Heart right ventricle (tissue), 16 donors: ENCODE results near the gene ANXA4. TPM values are rescaled to one million over a fixed set of nuclear protein-coding genes. Genes with fewer than 3 reads are reported as not detected.
"Not testable (repeated sequence)": the region's sequence is repeated elsewhere in the genome, so short reads cannot be mapped to it uniquely, and the experiment has no call there.

Experiments used
- ATAC-seq, 8 donors: fragments of 200-7000 bp; cut with Tn5 transposase; one replicate each; pipeline ENCODE4 v1.9.1; 2020; ENCODE audit warnings: mild to moderate bottlenecking in 8 of 8, moderate library complexity in 8 of 8, moderate number of reproducible peaks in 1 of 8
- DNase-seq, 2 donors: peaks; one replicate each; pipeline ENCODE4 v3.0.0-alpha.2; 2020
- H3K27ac ChIP-seq, 10 donors: fragments of 200-600 bp; sonication (generic) in 2 of 10; one replicate each; pipeline versions ENCODE4 v1.5.0 to v1.8.0; 2020 to 2022; ENCODE audit warnings: mild to moderate bottlenecking in 3 of 10
- H3K27me3 ChIP-seq, 7 donors: fragments of 200-600 bp; one replicate each; pipeline ENCODE4 v1.8.0; 2021 to 2022; ENCODE audit warnings: mild to moderate bottlenecking in 2 of 7
- H3K36me3 ChIP-seq, 9 donors: fragments of 200-600 bp; sonication (generic) in 1 of 9; one replicate each; pipeline versions ENCODE4 v1.5.0 to v1.8.0; 2020 to 2022; ENCODE audit warnings: mild to moderate bottlenecking in 2 of 9
- H3K4me1 ChIP-seq, 9 donors: fragments of 200-600 bp; sonication (generic) in 1 of 9; one replicate each; pipeline versions ENCODE4 v1.5.0 to v1.8.0; 2020 to 2022; ENCODE audit warnings: mild to moderate bottlenecking in 4 of 9
- H3K4me3 ChIP-seq, 10 donors: fragments of 200-600 bp; sonication (generic) in 2 of 10; one replicate each; pipeline versions ENCODE4 v1.5.0 to v1.8.0; 2020 to 2022; ENCODE audit warnings: mild to moderate bottlenecking in 7 of 10, moderate library complexity in 2 of 10
- H3K9me3 ChIP-seq, 11 donors: fragments of 200-600 bp in 10 of 11; sonication (generic) in 2 of 11; one replicate each; pipeline versions ENCODE4 v1.5.0 to v1.8.0; 2013 to 2022; ENCODE audit warnings: mild to moderate bottlenecking in 2 of 11, control low read depth in 1 of 11, moderate library complexity in 1 of 11
- WGBS, 2 donors: extraction: QIAGEN DNeasy Blood & Tissue Kit; methylation state at CpG; one replicate each; pipeline ENCODE4 v1.1.7; 2013; ENCODE audit warnings: inconsistent platforms in 1 of 2; 5-methylcytosine and 5-hydroxymethylcytosine counted together
- intact Hi-C, 10 donors: fragments of 100-400 bp; cut with DNase I; formaldehyde crosslinking; loops; one replicate each; pipeline versions ENCODE4 v1.11.1 to v1.14.2; 2022
- polyA plus RNA-seq, 2 donors: library from polyadenylated mRNA; stranded (reverse); fragments of 200-250 nt; gene quantifications; one replicate each; pipeline ENCODE4 v1.2.3, GENCODE V29; 2013
- total RNA-seq, 10 donors: library from RNA; stranded (reverse); fragmentation: NEBNext Ultra II Directional in 3 of 10; extraction: Animal tissue kit (Norgen Biotek cat#: 25700) in 3 of 10; gene quantifications; one replicate each; pipeline versions ENCODE4 v1.2.1 to v1.2.4, GENCODE V29; 2021 to 2023
- TF ChIP-seq, protein P1 (sequence below), 9 donors: fragments of 200-600 bp; sonication (generic) in 2 of 9; IDR thresholded peaks; one replicate each; pipeline versions ENCODE4 v1.5.0 to v1.8.0; 2021 to 2022; ENCODE audit warnings: antibody characterized with exemption in 9 of 9, mild to moderate bottlenecking in 5 of 9, moderate library complexity in 1 of 9
- donor health status: Arrhythmogenic right ventricular cardiomyopathy.
- donor health status: ischemic (EF 13 %, LVEDD 7.1; RV severe dilation, severe dysfunction).
- donor health status: healthy with polysubstance abuse.
- donor health status: DM: no; HTN: yes; CAD: no.
- donor health status: DM: no; HTN: no; CAD: no.
- donor health status: ischemic (EF 25% LVEDD 6.9; RV normal size, moderate dysfunction).
- donor health status: ischemic (EF 25% LVEDD 5.7; RV mildly dilated, moderate dysfunction).
- donor health status: healthy.
- donor health status: DM: yes; HTN: yes; CAD: no.
- donor health status: Ischemic cardiomyopathy.
- donor health status: ischemic (EF 35%, LVEDD 5.7; RV mildly dilated, moderate dysfunction).
- donor health status: nonischemic (EF 11% LVEDD 7.7; RV severe dilation, severe dysfunction).
- donor health status: DM: yes; HTN: yes; CAD: no.
- donor health status: PGD.
- donor health status: ischemic (EF 29% LVEDD 5.4; RV normal size, mild dysfunction).
- donor health status: nonischemic (EF 23%, LVEDD 6.1; RV moderate dilation, normal function).

ANXA4 gene
- total and polyA plus RNA-seq, 12 donors: 12.0 to 36.7 (median 22.6) TPM

DNA sequence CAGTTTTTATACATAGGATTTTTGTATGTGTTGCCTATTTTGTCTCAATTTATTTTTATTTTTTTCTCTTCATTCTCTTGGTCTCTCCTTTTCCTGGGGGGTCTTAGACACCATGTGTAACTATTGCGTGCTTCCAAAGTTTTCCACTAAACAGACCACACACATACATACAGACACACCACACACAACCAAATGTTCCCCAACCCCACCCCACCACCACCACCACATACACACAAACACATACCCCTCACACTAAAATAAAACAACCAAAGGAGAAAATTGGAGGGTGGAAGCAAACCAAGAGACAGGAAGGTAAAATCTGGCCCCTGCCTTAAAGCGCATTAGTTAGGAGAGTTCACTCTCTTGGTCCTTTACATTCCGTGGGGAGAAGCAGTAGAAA lies 30.0 kb upstream of the ANXA4 start:
- Histone ChIP-seq H3K4me1 (peaks cover 0 to 9% (median 4%) of the 10 kb centered on the region in 9 donors), H3K4me3 (no peak overlapping the region), H3K9me3 (peaks cover 0 to 11% (median 0%) of the 10 kb centered on the region in 11 donors), H3K27me3 (no peaks in the 10 kb centered on the region), H3K27ac (no peak overlapping the region), H3K36me3 (no peaks in the 10 kb centered on the region)
- 94 to 99% methylated on average over 3 of the region's 3 CpGs for WGBS, 2 donors
- DNase-seq (no peak), ATAC-seq (no peak)
- intact Hi-C loops: loop anchor here in 8 of 10 donors (5.0 to 10.0 kb wide), 5 partner anchors 60 to 327 kb away; partner anchors contain the start of genes AAK1 (in 6 of the 8) and GFPT1 (in 1 of the 8)
- TF ChIP-seq, protein P1, sequence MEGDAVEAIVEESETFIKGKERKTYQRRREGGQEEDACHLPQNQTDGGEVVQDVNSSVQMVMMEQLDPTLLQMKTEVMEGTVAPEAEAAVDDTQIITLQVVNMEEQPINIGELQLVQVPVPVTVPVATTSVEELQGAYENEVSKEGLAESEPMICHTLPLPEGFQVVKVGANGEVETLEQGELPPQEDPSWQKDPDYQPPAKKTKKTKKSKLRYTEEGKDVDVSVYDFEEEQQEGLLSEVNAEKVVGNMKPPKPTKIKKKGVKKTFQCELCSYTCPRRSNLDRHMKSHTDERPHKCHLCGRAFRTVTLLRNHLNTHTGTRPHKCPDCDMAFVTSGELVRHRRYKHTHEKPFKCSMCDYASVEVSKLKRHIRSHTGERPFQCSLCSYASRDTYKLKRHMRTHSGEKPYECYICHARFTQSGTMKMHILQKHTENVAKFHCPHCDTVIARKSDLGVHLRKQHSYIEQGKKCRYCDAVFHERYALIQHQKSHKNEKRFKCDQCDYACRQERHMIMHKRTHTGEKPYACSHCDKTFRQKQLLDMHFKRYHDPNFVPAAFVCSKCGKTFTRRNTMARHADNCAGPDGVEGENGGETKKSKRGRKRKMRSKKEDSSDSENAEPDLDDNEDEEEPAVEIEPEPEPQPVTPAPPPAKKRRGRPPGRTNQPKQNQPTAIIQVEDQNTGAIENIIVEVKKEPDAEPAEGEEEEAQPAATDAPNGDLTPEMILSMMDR (IDR thresholded peaks at IDR 0.05): no peak

DNA sequence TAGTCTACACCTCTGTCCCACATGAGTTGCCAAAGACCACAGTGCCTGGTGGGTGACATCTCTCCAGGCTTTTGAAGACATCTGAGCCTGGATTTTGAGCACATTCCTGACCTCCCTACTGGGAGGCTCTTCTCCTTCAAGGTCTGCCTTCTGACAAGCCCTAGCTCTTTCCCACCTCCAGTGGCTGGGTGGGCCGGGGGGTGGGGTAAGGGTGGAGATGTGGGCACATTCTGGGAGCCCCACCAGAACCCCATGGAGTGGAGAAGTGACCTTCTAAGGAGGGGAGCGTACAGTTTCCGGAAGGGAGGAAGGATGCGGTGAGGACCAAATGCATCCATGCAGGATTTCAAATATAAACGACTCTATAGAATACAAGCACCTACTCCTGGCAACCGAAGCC lies 27.9 kb upstream of the ANXA4 start:
- peak in 3 of 8 donors; percentile 20 to 51 (median 28) for ATAC-seq
- 93 to 94% methylated on average over 6 of the region's 6 CpGs for WGBS, 2 donors

DNA sequence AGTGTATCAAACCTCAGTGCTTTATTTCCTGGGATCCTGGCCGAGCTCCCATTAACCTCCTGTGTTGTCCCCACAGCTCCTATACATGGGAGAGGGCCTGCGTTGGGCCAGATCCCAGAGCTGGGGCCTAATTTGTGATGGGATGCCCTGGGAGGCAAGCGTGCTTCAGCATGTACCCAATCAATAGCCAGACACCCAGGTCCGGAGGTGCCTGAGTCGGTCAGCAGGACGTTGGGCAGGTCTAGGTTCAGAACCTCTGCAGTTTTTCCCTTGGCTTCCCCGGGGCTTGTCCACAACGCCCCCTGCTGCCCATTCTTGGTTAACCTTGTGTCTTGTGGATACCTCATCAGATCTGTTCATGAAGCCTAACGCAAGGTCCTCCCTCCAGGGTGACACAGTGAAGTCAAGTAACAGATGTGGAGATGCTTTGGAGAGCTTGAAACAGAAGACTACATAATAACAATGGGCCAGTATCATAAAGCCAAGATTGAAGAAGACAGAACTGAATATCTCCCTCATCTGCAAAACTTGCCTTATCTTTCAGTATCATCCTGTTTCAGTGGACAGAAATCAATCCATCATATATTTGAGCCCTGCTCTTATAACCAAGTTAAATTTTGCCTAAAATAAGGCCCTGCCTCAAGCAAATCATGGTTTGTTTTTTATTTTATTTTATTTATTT lies 27.3 kb upstream of the ANXA4 start:
- H3K4me3 ChIP-seq: peak overlapping the region in 2 of 10 donors; percentile 12 to 24
- H3K9me3 ChIP-seq: peaks cover 0 to 11% (median 0%) of the 10 kb centered on the region in 11 donors
- intact Hi-C loops: loop anchor here (1.0 to 10.0 kb wide), 10 partner anchors 62 to 330 kb away; partner anchors contain the start of genes AAK1 (in 6 of the 10) and GFPT1 (in 1 of the 10)

More for the DNA sequence above, 27.9 kb upstream of the ANXA4 start:
- intact Hi-C loops: loop anchor here in 9 of 10 donors (1.0 to 10.0 kb wide), 9 partner anchors 62 to 329 kb away; partner anchors contain the start of genes AAK1 (in 6 of the 9) and GFPT1 (in 1 of the 9)
- H3K27me3 ChIP-seq: no peaks in the 10 kb centered on the region
- no peak overlapping the region for H3K27ac ChIP-seq
- no peak overlapping the region for H3K4me3 ChIP-seq
- peaks cover 0 to 9% (median 4%) of the 10 kb centered on the region in 9 donors for H3K4me1 ChIP-seq
- H3K9me3 ChIP-seq: peaks cover 0 to 11% (median 0%) of the 10 kb centered on the region in 11 donors
- no peaks in the 10 kb centered on the region for H3K36me3 ChIP-seq
- DNase-seq: no peak
- TF ChIP-seq, protein P1 (IDR thresholded peaks at IDR 0.05): no peak

DNA sequence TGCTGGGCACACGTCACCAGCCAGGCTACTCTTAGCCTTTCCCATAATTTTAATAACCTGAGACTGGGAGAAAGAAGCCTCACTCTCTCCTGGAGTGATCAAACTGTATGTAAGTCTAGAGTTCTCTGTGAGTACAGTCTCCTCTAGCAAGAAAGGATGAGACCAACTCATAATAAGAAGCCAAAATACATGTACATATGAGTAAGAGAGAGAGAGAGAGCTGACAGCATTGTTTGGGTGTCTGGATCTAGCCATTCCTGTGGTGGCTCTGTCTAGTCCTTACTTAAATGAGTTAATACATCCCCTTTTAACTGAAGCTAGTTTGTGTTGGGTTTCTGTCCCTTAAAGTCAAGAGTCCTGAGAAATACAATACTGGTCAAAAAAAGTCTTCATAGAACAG lies 26.0 kb upstream of the ANXA4 start:
- DNase-seq: no peak
- Histone ChIP-seq H3K27me3 (no peaks in the 10 kb centered on the region), H3K36me3 (no peaks in the 10 kb centered on the region), H3K4me3 (no peak overlapping the region), H3K9me3 (peaks cover 0 to 4% (median 0%) of the 10 kb centered on the region in 11 donors), H3K27ac (no peak overlapping the region), H3K4me1 (peaks cover 0 to 9% (median 4%) of the 10 kb centered on the region in 9 donors)
- ATAC-seq: no peak
- intact Hi-C loops: loop anchor here in 7 of 10 donors (2.0 to 10.0 kb wide), 6 partner anchors 71 to 331 kb away; partner anchors contain the start of genes AAK1 (in 2 of the 7) and GFPT1 (in 1 of the 7)
- 83 to 100% methylated on average over 1 of the region's 1 CpG for WGBS, 2 donors
- TF ChIP-seq, protein P1 (IDR thresholded peaks at IDR 0.05): no peak

More for the DNA sequence above, 27.3 kb upstream of the ANXA4 start:
- H3K36me3 ChIP-seq, H3K27ac ChIP-seq, H3K27me3 ChIP-seq, H3K4me1 ChIP-seq: not testable (repeated sequence)
- ATAC-seq: peak; percentile 85 to 97 (median 93)
- peak; percentile 84 to 90 for DNase-seq
- 19 to 21% methylated on average over 9 of the region's 9 CpGs for WGBS, 2 donors
- TF ChIP-seq, protein P1 (IDR thresholded peaks at IDR 0.05): peak; percentile 73 to 90 (median 85)
